Hepatocyte (in vitro differentiated cells): ENCODE data around the gene RNF145.

Experiments
- EZH2 ChIP-seq: fragments of 200-600 bp; sonication (generic); IDR thresholded peaks from 2 replicates; pipeline ENCODE4 v1.6.1; 2016; ENCODE audit warnings: antibody characterized with exemption, mild to moderate bottlenecking, borderline replicate concordance
- TF ChIP-seq, protein P1 (sequence below): fragments of 200-600 bp; sonication (generic); IDR thresholded peaks from 2 replicates; pipeline ENCODE4 v1.5.1; 2016; ENCODE audit warnings: antibody characterized with exemption, mild to moderate bottlenecking; ENCODE audit not compliant: poor library complexity

DNA sequence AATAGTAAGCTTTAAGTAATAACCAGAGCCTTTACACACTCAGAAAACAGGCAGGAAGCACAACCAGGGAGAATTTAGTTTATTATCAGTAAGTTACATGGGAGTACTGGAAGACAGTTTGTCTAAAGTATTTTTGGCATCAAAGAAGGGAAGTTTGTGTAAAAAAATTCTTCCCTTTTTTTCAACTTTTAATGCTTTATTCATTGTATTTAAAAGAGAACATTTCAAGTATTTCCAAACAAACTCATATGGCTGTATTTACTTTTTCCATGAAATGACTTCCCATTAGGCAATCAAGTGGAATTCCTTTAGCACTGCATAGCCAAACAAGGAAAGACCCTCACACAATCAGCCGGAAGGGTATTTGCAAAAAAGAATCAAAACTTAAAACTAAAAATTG, 26.7 kb downstream of the RNF145 start:
- TF ChIP-seq, protein P1, sequence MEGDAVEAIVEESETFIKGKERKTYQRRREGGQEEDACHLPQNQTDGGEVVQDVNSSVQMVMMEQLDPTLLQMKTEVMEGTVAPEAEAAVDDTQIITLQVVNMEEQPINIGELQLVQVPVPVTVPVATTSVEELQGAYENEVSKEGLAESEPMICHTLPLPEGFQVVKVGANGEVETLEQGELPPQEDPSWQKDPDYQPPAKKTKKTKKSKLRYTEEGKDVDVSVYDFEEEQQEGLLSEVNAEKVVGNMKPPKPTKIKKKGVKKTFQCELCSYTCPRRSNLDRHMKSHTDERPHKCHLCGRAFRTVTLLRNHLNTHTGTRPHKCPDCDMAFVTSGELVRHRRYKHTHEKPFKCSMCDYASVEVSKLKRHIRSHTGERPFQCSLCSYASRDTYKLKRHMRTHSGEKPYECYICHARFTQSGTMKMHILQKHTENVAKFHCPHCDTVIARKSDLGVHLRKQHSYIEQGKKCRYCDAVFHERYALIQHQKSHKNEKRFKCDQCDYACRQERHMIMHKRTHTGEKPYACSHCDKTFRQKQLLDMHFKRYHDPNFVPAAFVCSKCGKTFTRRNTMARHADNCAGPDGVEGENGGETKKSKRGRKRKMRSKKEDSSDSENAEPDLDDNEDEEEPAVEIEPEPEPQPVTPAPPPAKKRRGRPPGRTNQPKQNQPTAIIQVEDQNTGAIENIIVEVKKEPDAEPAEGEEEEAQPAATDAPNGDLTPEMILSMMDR = no peak
- TF ChIP-seq EZH2 = no peak
